HG02678 (cell line): ENCODE data around the gene NPAS3.
A peak's percentile ranks its signal among the peaks of the same experiment; 100 is the strongest.

Source experiments
- ATAC-seq: cut with Tn5 transposase; IDR thresholded peaks from one replicate; pipeline ENCODE4 v1.9.1; 2021; ENCODE audit warnings: mild to moderate bottlenecking, moderate library complexity; ENCODE audit not compliant: unreplicated experiment

Gene NPAS3

DNA sequence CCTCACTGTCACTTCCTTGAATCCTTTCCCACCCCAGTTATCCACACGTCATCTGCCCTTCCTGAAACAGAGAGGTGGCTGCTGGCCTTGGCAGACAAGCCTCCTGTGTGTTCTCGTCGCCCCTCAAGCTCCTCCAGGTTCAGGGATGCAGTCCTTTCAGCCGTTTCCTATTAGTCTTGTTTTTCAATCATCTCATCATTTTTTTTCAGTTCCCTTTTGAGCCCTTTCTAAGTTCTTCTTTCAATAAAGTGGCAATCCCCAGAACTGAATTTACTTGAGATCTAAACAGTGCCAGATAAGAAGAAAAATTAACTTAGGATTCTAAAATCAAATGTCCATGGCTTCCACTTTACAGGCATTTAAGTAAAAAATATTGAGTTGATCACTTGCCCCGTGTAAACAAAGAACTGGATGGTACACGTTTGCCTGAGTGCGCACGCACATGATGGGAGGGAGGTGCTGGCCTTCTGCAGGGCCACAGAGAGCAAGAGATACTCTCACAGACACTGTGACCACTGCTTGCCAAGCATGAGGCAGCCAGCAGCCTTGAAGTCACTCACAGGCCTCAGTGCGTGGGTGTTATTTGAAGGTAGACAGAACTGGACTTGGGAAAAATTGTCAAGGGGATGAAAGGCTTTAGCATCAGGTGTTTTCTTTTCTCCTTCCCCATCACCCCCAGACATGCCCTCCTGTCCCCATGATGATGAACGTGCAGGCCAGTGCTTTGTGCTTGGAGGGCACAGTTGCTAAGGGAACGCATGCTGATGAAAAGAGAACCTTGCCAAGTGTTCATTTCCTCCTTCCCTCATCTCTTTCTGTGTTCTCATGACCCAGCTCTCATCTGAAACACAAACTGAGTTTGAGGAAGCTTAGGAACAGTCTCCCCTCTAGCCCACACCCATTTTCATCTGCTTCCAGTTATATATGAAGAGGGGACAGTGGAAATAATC lies 603.9 kb downstream of the NPAS3 start:
- ATAC-seq = peak; percentile 47

- no peak for ATAC-seq
These were observed 607.0 kb downstream of the NPAS3 start for GRCh38 chr14:33545696-33546095.

GRCh38 chr14:33548606-33549005 lies 609.9 kb downstream of the NPAS3 start:
- no peak for ATAC-seq

DNA sequence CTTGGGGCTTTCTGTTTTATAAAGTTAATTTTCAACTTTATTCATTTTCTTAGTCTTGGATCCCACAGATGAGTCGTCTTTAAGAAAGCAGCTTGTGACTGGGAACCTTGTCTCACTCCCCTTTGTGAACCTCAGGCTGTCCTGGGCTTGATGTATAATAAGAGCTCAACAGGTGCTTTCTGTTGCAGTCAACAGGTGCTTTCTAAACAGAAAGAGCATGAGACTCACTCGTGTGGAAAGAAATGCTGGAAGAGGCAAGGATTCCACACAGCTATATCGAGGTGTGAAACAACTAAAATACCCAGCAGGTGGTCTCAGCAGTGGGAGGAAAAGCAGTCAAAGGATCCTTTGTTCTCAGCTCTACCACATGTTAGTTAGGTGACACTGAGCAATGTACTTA lies 613.3 kb downstream of the NPAS3 start:
- ATAC-seq = no peak

- ATAC-seq = no peak
These were observed 615.1 kb downstream of the NPAS3 start for GRCh38 chr14:33553706-33554278.

GRCh38 chr14:33554988-33555387 lies 616.3 kb downstream of the NPAS3 start:
- ATAC-seq = no peak

DNA sequence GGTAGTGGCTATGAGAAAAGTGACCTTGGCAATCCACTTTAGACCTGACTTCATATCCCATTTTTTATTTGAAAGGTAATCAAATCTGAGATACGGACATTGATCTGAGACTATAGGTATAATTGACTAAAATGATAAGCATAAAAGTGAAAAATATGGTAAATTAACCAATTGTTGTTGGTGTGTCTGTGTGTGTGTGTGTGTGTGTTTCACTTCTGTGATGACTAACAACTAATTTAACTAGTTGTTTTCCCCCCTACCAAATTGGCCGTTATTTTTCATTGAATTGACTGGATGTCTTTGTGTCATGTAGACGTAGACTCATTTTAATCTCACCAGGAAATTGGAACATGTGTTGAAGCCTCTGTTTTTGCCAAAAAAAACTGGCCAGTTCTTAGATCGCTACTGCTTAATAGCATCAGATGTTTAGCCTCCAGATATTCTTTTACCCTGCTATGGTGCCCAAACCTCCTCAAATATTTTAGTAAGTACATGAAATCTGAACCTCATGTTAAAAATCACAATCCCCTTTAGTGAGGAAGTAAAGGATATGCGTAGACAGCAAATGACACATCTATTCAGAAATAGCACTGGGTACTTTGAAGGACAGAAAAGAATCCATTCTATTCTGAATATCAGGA lies 617.2 kb downstream of the NPAS3 start:
- ATAC-seq = no peak

GRCh38 chr14:33556382-33557121 lies 617.9 kb downstream of the NPAS3 start:
- no peak for ATAC-seq

GRCh38 chr14:33560718-33561431 lies 622.2 kb downstream of the NPAS3 start:
- ATAC-seq = no peak

DNA sequence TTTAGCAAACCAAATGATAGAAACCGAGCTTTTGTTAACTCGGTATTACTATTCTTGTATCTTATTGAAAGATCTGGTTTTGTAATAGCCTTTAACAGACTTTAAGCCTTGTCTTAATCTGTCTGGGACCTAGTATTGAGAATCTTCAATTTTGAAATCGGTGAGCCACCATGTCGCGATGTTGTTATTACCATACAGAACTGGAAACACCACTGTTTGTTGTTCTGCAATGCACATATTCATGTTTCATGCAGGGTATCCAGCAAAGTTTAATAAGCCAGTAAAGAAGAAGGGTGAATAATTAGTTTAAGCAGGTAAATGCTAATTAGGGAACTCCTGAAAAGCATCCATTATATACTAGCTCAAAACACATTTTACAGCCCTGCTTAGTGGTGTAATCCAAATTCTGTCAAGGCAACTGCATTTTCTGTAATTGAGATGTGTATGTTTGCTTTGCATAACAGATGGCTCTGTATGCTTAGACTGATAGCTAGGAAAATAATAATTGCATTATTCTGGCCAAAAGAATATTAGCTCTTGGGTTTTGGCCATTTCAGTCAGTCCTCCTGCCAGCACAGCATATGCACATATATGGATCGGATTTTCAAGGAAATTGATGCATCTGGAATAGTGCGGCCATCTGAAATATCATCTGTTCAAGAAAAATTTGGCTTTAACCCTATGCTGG lies 623.0 kb downstream of the NPAS3 start:
- no peak for ATAC-seq

DNA sequence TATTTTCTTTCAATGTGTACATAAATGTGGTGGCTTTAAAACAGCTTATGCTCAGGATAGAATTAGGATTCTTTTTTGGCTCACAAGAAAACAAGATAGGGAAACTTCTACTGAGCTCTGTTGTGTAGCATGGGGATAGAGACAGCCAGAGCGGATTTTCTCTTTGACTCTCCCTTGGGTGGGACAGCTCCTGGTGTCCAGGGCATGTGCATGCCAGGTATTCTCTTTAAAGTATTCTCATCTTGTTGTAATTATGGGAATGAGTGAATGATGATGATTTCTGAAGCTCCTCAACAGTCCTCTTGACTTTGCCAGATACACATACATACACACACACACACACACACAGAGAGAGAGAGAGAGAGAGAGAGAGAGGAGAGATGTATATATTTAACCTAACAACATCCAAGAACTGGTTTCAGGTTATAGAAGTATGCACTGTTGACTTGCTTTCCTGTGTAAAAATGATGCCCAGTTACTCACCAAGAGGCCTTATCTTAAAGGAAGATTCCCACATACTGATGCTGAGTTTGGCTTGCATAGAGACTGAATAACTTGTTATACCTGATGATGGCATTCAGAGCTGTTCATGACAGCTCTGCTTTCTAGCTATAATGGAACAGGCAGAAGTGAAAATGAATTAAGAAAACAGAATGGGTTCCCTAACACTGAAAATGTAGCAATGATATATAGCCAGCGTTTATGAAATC lies 624.7 kb downstream of the NPAS3 start:
- no peak for ATAC-seq

DNA sequence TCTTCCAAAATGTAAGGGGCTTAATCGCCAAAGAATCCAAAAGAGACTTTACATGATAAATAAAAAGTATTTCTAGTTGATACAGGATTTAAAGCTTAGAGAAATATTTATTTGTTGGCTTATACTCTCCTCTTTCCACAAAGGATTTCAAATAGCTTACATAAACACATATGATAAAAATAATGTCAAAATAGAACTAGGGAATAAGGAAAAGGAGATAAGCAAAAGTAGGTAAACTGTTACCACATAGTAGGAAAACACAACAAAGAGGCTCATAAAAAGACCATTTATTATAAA lies 625.2 kb downstream of the NPAS3 start:
- ATAC-seq = no peak

- peak; percentile 96 for ATAC-seq
These were observed 626.3 kb downstream of the NPAS3 start for GRCh38 chr14:33564774-33565630.

DNA sequence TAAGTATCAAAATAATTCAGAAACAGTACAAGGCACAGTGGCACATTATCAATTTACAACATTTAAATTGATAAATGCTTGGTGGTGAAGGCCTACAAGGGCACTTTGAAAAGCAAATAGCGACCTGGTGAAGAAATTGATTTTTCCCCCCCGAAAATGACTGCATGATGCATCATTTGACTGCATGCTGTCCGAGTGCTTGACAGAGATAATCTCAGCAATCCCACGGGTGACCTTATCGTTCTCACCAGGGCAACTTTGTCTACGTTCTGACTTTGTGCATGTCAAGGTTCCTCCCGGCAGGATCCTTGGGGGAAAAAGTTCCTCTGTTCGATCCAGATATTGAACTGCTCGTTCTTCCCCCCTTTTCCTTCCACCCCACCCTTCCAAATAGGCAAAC lies 627.4 kb downstream of the NPAS3 start:
- ATAC-seq = no peak

GRCh38 chr14:33567023-33567728 lies 628.5 kb downstream of the NPAS3 start:
- ATAC-seq = no peak

GRCh38 chr14:33567731-33568130 lies 629.1 kb downstream of the NPAS3 start:
- no peak for ATAC-seq

GRCh38 chr14:33568935-33569579 lies 630.4 kb downstream of the NPAS3 start:
- no peak for ATAC-seq
